SK-N-SH (cell line): ENCODE measurements around the gene UFM1.
A peak's percentile ranks its signal among the peaks of the same experiment; 100 is the strongest.

Source experiments
- GABPA ChIP-seq: IDR thresholded peaks from 2 replicates; pipeline ENCODE4 v1.4.0; 2012; ENCODE audit warnings: low read depth, mild to moderate bottlenecking
- RCOR1 ChIP-seq: fragments of 150-350 bp; IDR thresholded peaks from 2 replicates; pipeline ENCODE4 v1.6.1; 2017; ENCODE audit warnings: antibody characterized with exemption, low read length

DNA sequence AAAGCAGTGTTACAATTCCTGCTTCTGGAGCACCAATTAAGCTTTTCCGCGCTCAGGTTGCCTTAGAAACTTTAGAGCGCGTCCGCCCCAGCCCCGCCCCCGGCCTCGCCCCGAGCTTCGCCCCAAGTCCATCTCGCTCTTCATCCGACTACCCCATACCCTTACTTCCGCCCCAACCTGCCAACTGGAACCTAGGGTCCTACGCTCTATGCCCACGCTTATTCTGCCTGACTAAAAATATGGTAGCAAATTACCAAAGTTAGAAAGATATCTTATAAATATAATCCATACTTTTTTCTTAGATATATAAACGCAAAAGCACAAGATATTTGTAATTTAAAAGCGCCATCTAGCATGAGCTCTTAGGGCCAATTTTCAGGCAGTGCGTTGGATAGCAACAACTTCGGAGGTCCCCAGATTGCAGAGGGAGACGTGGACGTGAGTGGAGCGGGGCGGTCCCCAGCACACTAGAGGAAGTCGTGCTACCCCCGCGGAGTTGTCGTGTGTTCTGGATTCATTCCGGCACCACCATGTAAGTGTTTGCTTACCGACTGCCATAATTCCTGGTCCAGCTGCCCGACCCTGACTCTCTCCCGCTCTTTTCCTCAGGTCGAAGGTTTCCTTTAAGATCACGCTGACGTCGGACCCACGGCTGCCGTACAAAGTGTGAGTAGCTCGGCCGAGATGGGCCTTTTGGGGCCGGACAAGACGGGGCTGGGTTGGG lies at the start of gene UFM1:
- no peak for TF ChIP-seq RCOR1
- TF ChIP-seq GABPA: peak; percentile 62
